Esophagus muscularis mucosa (tissue), 4 donors: ENCODE results near the gene DNPH1. TPM values are rescaled to one million over a fixed set of nuclear protein-coding genes. Genes with fewer than 3 reads are reported as not detected.

Experiments used
- DNase-seq: peaks from one replicate; pipeline ENCODE4 v3.0.0-alpha.2; 2017; ENCODE audit errors: extremely low spot score
- H3K27ac ChIP-seq, 4 donors: fragments of 200-600 bp; sonication (generic); replicated peaks in 1 of 4; 1 replicate in 3 of 4; 2 replicates in 1 of 4; pipeline ENCODE4 v1.5.1; 2016 to 2019; ENCODE audit warnings: mild to moderate bottlenecking in 1 of 4
- H3K27me3 ChIP-seq, 4 donors: fragments of 200-600 bp; sonication (generic); one replicate each; pipeline versions ENCODE4 v1.5.1 to v1.6.0; 2016 to 2019
- H3K36me3 ChIP-seq, 4 donors: fragments of 200-600 bp; sonication (generic); one replicate each; pipeline ENCODE4 v1.5.1; 2016 to 2019
- H3K4me1 ChIP-seq, 4 donors: fragments of 200-600 bp; sonication (generic); one replicate each; pipeline ENCODE4 v1.5.1; 2016 to 2019
- H3K4me3 ChIP-seq, 4 donors: fragments of 200-600 bp; sonication (generic); 1 replicate in 2 of 4; 2 replicates in 2 of 4; pipeline ENCODE4 v1.5.1; 2016 to 2019; ENCODE audit warnings: mild to moderate bottlenecking in 4 of 4, moderate library complexity in 1 of 4
- H3K9me3 ChIP-seq, 4 donors: fragments of 200-600 bp; sonication (generic); 1 replicate in 3 of 4; 2 replicates in 1 of 4; pipeline ENCODE4 v1.5.1; 2016 to 2019
- EP300 ChIP-seq: sonication (generic); formaldehyde crosslinking; IDR thresholded peaks from one replicate; pipeline ENCODE4 v1.6.1; 2017; ENCODE audit warnings: antibody characterized with exemption
- POLR2A ChIP-seq: fragments of 450-650 bp; IDR thresholded peaks from one replicate; pipeline ENCODE4 v1.6.1; 2017; ENCODE audit warnings: antibody characterized with exemption, moderate library complexity, mild to moderate bottlenecking, low read depth
- POLR2AphosphoS5 ChIP-seq, 2 donors: sonication (generic); formaldehyde crosslinking; IDR thresholded peaks; one replicate each; pipeline ENCODE4 v1.6.1; 2017; ENCODE audit warnings: antibody characterized with exemption in 2 of 2
- WGBS: methylation state at CpG from one replicate; pipeline ENCODE4 v1.1.5; 2018; 5-methylcytosine and 5-hydroxymethylcytosine counted together
- intact Hi-C: fragments of 100-400 bp; cut with DNase I; formaldehyde crosslinking; loops from one replicate; pipeline ENCODE4 v1.15.1; 2023
- total RNA-seq, 4 donors: library from RNA; depleted of rRNA; stranded (reverse); fragments of >200 nt; gene quantifications; one replicate each; pipeline versions ENCODE4 v1.1.0 to v1.2.1, GENCODE V29; 2016
- TF ChIP-seq, protein P1 (sequence below), 3 experiments: fragments of 200-600 bp in 2 of 3; fragments of 450-650 bp in 1 of 3; sonication (generic) in 2 of 3; IDR thresholded peaks; one replicate each; pipeline ENCODE4 v1.5.1; 2017 to 2019; ENCODE audit warnings: antibody characterized with exemption in 3 of 3, mild to moderate bottlenecking in 2 of 3, moderate library complexity in 1 of 3

The DNPH1 gene
- total RNA-seq, 4 donors from 2014 or later, result 60.5 to 70.2 (median 65.3) TPM

- TF ChIP-seq, protein P1, sequence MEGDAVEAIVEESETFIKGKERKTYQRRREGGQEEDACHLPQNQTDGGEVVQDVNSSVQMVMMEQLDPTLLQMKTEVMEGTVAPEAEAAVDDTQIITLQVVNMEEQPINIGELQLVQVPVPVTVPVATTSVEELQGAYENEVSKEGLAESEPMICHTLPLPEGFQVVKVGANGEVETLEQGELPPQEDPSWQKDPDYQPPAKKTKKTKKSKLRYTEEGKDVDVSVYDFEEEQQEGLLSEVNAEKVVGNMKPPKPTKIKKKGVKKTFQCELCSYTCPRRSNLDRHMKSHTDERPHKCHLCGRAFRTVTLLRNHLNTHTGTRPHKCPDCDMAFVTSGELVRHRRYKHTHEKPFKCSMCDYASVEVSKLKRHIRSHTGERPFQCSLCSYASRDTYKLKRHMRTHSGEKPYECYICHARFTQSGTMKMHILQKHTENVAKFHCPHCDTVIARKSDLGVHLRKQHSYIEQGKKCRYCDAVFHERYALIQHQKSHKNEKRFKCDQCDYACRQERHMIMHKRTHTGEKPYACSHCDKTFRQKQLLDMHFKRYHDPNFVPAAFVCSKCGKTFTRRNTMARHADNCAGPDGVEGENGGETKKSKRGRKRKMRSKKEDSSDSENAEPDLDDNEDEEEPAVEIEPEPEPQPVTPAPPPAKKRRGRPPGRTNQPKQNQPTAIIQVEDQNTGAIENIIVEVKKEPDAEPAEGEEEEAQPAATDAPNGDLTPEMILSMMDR (IDR thresholded peaks at IDR 0.05), result no peak
- TF ChIP-seq EP300 (no peak), POLR2A (no peak), POLR2AphosphoS5 (IDR thresholded peaks at IDR 0.05) (no peak)
- H3K4me1 ChIP-seq, result no peaks in the 10 kb centered on the region
- H3K27ac ChIP-seq, result no peak overlapping the region
- intact Hi-C loops, result no loop called here
- H3K36me3 ChIP-seq, result no peaks in the 10 kb centered on the region
- H3K4me3 ChIP-seq, result no peak overlapping the region
- peaks cover 0 to 48% (median 0%) of the 10 kb centered on the region in 4 donors for H3K27me3 ChIP-seq
- no peaks in the 10 kb centered on the region for H3K9me3 ChIP-seq
- WGBS, result 81% methylated on average over 6 of the region's 9 CpGs
- DNase-seq, result no peak
Observed at GRCh38 chr6:43256670-43257366, 27.5 kb upstream of the DNPH1 start.

- TF ChIP-seq EP300, result no peak
- TF ChIP-seq, protein P1 (IDR thresholded peaks at IDR 0.05), result no peak
- no peaks in the 10 kb centered on the region for H3K36me3 ChIP-seq
- WGBS, result 77% methylated on average over 8 of the region's 11 CpGs
- H3K4me1 ChIP-seq, result no peaks in the 10 kb centered on the region
- no peak overlapping the region for H3K4me3 ChIP-seq
- H3K27me3 ChIP-seq, result peaks cover 0 to 61% (median 2%) of the 10 kb centered on the region in 4 donors
- intact Hi-C loops, result no loop called here
- DNase-seq, result no peak
- H3K9me3 ChIP-seq, result no peaks in the 10 kb centered on the region
- no peak overlapping the region for H3K27ac ChIP-seq
Observed at GRCh38 chr6:43255408-43256054, 26.2 kb upstream of the DNPH1 start.

- H3K4me3 ChIP-seq, result no peak overlapping the region
- no peaks in the 10 kb centered on the region for H3K9me3 ChIP-seq
- no peak overlapping the region for H3K27ac ChIP-seq
- no peak for DNase-seq
- 88% methylated on average over 9 of the region's 11 CpGs for WGBS
- TF ChIP-seq, protein P1 (IDR thresholded peaks at IDR 0.05), result no peak
- TF ChIP-seq EP300, result no peak
- no peak for TF ChIP-seq POLR2AphosphoS5 (IDR thresholded peaks at IDR 0.05)
- no peak for TF ChIP-seq POLR2A
- H3K27me3 ChIP-seq, result peaks cover 0 to 62% (median 2%) of the 10 kb centered on the region in 4 donors
- no peaks in the 10 kb centered on the region for H3K36me3 ChIP-seq
- H3K4me1 ChIP-seq, result no peaks in the 10 kb centered on the region
- intact Hi-C loops, result no loop called here
Observed at GRCh38 chr6:43254846-43255245, 25.6 kb upstream of the DNPH1 start.

- WGBS, result 89% methylated on average over 15 of the region's 15 CpGs
- H3K9me3 ChIP-seq, result no peaks in the 10 kb centered on the region
- H3K4me3 ChIP-seq, result no peak overlapping the region
- no peaks in the 10 kb centered on the region for H3K4me1 ChIP-seq
- peaks cover 0 to 62% (median 2%) of the 10 kb centered on the region in 4 donors for H3K27me3 ChIP-seq
- intact Hi-C loops, result no loop called here
- H3K36me3 ChIP-seq, result no peaks in the 10 kb centered on the region
- no peak for DNase-seq
- no peak overlapping the region for H3K27ac ChIP-seq
- TF ChIP-seq, protein P1 (IDR thresholded peaks at IDR 0.05), result no peak
- no peak for TF ChIP-seq POLR2A
- TF ChIP-seq POLR2AphosphoS5 (IDR thresholded peaks at IDR 0.05), result no peak
- TF ChIP-seq EP300, result no peak
Observed at GRCh38 chr6:43254138-43254817, 25.0 kb upstream of the DNPH1 start.
